Tibial nerve (tissue), 3 donors: ENCODE results near the gene NTM.

ENCODE experiments used
- CTCF ChIP-seq, 5 experiments: fragments of 200-600 bp in 3 of 5; fragments of 450-650 bp in 2 of 5; sonication (generic) in 3 of 5; IDR thresholded peaks; one replicate each; pipeline ENCODE4 v1.5.1; 2016 to 2019; ENCODE audit warnings: antibody characterized with exemption in 5 of 5, mild to moderate bottlenecking in 3 of 5, moderate library complexity in 2 of 5
- POLR2A ChIP-seq, 2 donors: fragments of 450-650 bp; IDR thresholded peaks; one replicate each; pipeline ENCODE4 v1.6.1; 2017; ENCODE audit warnings: antibody characterized with exemption in 2 of 2, mild to moderate bottlenecking in 2 of 2, moderate library complexity in 2 of 2

- TF ChIP-seq CTCF (IDR thresholded peaks at IDR 0.05) (no peak), POLR2A (IDR thresholded peaks at IDR 0.05) (no peak)
These were observed 325.5 kb downstream of the NTM start for GRCh38 chr11:131695889-131696429.
